ENCODE measurements around the gene HSPA1L. TPM values are rescaled to one million over a fixed set of nuclear protein-coding genes. Genes with fewer than 3 reads are reported as not detected.
"Not testable (repeated sequence)": the region's sequence is repeated elsewhere in the genome, so short reads cannot be mapped to it uniquely, and the experiment has no call there.

HSPA1L gene
- total RNA-seq, 1 experiment from 2014 or later, result 1.2 TPM

DNA sequence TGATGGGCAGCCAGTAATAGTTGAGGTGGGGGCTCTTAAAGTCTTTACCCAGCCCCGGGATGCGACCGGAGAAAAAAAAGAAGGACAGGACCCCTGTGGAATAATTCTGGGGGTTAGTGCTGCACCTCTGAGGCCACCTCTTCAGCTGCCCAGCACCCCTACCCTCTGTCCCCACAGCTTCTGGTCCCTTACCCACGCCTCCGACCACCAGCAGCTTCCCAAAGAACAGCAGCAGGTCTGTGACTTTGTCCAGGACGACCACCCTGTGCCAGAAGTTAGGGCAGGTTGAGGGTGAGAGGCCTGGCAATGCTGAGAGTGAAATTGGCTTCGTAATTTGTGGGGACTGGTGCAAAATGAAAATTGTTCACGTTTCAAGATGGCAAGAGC is 49.7 kb upstream of the HSPA1L start:
- peaks cover 19% of the 10 kb centered on the region for H3K4me1 Mint-ChIP-seq
- H3K36me3 Mint-ChIP-seq, result peaks cover 5% of the 10 kb centered on the region
- TF ChIP-seq, protein P1, sequence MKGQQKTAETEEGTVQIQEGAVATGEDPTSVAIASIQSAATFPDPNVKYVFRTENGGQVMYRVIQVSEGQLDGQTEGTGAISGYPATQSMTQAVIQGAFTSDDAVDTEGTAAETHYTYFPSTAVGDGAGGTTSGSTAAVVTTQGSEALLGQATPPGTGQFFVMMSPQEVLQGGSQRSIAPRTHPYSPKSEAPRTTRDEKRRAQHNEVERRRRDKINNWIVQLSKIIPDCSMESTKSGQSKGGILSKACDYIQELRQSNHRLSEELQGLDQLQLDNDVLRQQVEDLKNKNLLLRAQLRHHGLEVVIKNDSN (CRISPR knock-in tag; IDR thresholded peaks at IDR 0.05), result no peak
- no peak for TF ChIP-seq ZNF423 (CRISPR knock-in tag; IDR thresholded peaks at IDR 0.05)
- no peak for TF ChIP-seq CBFB (CRISPR knock-in tag; IDR thresholded peaks at IDR 0.05; ENCODE audit: low read depth)
- TF ChIP-seq ESRRA (CRISPR knock-in tag; IDR thresholded peaks at IDR 0.05; ENCODE audit: borderline replicate concordance), result no peak
- TF ChIP-seq FOXK1 (CRISPR knock-in tag; IDR thresholded peaks at IDR 0.05), result no peak
- no peak for TF ChIP-seq ZNF219 (CRISPR knock-in tag; IDR thresholded peaks at IDR 0.05; ENCODE audit: borderline replicate concordance)
- TF ChIP-seq, protein P2, sequence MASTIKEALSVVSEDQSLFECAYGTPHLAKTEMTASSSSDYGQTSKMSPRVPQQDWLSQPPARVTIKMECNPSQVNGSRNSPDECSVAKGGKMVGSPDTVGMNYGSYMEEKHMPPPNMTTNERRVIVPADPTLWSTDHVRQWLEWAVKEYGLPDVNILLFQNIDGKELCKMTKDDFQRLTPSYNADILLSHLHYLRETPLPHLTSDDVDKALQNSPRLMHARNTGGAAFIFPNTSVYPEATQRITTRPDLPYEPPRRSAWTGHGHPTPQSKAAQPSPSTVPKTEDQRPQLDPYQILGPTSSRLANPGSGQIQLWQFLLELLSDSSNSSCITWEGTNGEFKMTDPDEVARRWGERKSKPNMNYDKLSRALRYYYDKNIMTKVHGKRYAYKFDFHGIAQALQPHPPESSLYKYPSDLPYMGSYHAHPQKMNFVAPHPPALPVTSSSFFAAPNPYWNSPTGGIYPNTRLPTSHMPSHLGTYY (CRISPR knock-in tag; IDR thresholded peaks at IDR 0.05), result no peak
- TF ChIP-seq CREM (CRISPR knock-in tag; IDR thresholded peaks at IDR 0.05), result no peak
- no peak for TF ChIP-seq JAZF1 (CRISPR knock-in tag; IDR thresholded peaks at IDR 0.05)
- TF ChIP-seq, protein P3, sequence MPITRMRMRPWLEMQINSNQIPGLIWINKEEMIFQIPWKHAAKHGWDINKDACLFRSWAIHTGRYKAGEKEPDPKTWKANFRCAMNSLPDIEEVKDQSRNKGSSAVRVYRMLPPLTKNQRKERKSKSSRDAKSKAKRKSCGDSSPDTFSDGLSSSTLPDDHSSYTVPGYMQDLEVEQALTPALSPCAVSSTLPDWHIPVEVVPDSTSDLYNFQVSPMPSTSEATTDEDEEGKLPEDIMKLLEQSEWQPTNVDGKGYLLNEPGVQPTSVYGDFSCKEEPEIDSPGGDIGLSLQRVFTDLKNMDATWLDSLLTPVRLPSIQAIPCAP (CRISPR knock-in tag; IDR thresholded peaks at IDR 0.05), result no peak
- TF ChIP-seq CDX4 (CRISPR knock-in tag; IDR thresholded peaks at IDR 0.05; ENCODE audit: borderline replicate concordance), result no peak
- TF ChIP-seq, protein P4, sequence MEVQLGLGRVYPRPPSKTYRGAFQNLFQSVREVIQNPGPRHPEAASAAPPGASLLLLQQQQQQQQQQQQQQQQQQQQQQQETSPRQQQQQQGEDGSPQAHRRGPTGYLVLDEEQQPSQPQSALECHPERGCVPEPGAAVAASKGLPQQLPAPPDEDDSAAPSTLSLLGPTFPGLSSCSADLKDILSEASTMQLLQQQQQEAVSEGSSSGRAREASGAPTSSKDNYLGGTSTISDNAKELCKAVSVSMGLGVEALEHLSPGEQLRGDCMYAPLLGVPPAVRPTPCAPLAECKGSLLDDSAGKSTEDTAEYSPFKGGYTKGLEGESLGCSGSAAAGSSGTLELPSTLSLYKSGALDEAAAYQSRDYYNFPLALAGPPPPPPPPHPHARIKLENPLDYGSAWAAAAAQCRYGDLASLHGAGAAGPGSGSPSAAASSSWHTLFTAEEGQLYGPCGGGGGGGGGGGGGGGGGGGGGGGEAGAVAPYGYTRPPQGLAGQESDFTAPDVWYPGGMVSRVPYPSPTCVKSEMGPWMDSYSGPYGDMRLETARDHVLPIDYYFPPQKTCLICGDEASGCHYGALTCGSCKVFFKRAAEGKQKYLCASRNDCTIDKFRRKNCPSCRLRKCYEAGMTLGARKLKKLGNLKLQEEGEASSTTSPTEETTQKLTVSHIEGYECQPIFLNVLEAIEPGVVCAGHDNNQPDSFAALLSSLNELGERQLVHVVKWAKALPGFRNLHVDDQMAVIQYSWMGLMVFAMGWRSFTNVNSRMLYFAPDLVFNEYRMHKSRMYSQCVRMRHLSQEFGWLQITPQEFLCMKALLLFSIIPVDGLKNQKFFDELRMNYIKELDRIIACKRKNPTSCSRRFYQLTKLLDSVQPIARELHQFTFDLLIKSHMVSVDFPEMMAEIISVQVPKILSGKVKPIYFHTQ (CRISPR knock-in tag; IDR thresholded peaks at IDR 0.05), result no peak
- no peak for TF ChIP-seq SMAD3 (CRISPR knock-in tag; IDR thresholded peaks at IDR 0.05; ENCODE audit: borderline replicate concordance)
- TF ChIP-seq, protein P5, sequence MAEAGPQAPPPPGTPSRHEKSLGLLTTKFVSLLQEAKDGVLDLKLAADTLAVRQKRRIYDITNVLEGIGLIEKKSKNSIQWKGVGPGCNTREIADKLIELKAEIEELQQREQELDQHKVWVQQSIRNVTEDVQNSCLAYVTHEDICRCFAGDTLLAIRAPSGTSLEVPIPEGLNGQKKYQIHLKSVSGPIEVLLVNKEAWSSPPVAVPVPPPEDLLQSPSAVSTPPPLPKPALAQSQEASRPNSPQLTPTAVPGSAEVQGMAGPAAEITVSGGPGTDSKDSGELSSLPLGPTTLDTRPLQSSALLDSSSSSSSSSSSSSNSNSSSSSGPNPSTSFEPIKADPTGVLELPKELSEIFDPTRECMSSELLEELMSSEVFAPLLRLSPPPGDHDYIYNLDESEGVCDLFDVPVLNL (CRISPR knock-in tag; IDR thresholded peaks at IDR 0.05; ENCODE audit: borderline replicate concordance, low read depth), result no peak
- TF ChIP-seq, protein P6, sequence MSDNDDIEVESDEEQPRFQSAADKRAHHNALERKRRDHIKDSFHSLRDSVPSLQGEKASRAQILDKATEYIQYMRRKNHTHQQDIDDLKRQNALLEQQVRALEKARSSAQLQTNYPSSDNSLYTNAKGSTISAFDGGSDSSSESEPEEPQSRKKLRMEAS (CRISPR knock-in tag; IDR thresholded peaks at IDR 0.05), result no peak
- no peak for TF ChIP-seq EMX1 (CRISPR knock-in tag; IDR thresholded peaks at IDR 0.05)
- TF ChIP-seq ZNF281 (CRISPR knock-in tag; IDR thresholded peaks at IDR 0.05), result no peak
- no peak for TF ChIP-seq TP53 (CRISPR knock-in tag; IDR thresholded peaks at IDR 0.05)
- TF ChIP-seq NR2C2 (CRISPR knock-in tag; IDR thresholded peaks at IDR 0.05), result no peak
- CTCF ChIA-PET, result no interaction called here
- DNase-seq (ENCODE audit: low spot score) (no peak), ATAC-seq (no peak)
- POLR2A ChIA-PET, result no interaction called here
- H3K9me3 Mint-ChIP-seq, result no peaks in the 10 kb centered on the region
- 0 out of 2 replicates have a peak overlapping the region, but pooled peaks have one; percentile 17 for H3K27ac Mint-ChIP-seq
- H3K4me3 Mint-ChIP-seq, result peak overlapping the region; percentile 97
- H3K27me3 Mint-ChIP-seq (ENCODE audit: low read depth), result peaks cover 2% of the 10 kb centered on the region; the same call in 1 of the 2 replicates

- not testable (repeated sequence) for DNase-seq (ENCODE audit: low spot score); H3K27me3 Mint-ChIP-seq (ENCODE audit: low read depth); H3K9me3 Mint-ChIP-seq; H3K36me3 Mint-ChIP-seq; ATAC-seq
- Mint-ChIP-seq H3K27ac (peak overlapping the region; percentile 99; the same call in 1 of the 2 replicates), H3K4me1 (peaks cover 19% of the 10 kb centered on the region), H3K4me3 (peak overlapping the region; percentile 97)
- CTCF ChIA-PET, result interaction anchor here (0.6 to 2.3 kb wide), 12 partner anchors 15 to 313 kb away, joined by 3 to 17 read pairs (median 4); partner anchors contain the start of genes LSM2, LY6G5C, MSH5 and VARS1
- POLR2A ChIA-PET, result interaction anchor here (0.6 to 1.9 kb wide), 6 partner anchors 37 to 288 kb away, joined by 3 to 13 read pairs (median 6); partner anchors contain the start of genes DDAH2, HSPA1B, MSH5 and PRRT1
Measured at GRCh38 chr6:31864123-31864562, 49.1 kb upstream of the HSPA1L start.
